Tibial artery (tissue), 4 donors: ENCODE results near the gene CEP20.

ENCODE experiments used
- DNase-seq, 2 donors: peaks; one replicate each; pipeline ENCODE4 v3.0.0-alpha.2; 2019
- H3K27ac ChIP-seq, 2 donors: fragments of 200-600 bp; sonication (generic) in 1 of 2; 1 replicate in 1 of 2; 2 replicates in 1 of 2; pipeline ENCODE4 v1.5.1; 2018 to 2019; ENCODE audit warnings: mild to moderate bottlenecking in 1 of 2
- H3K27me3 ChIP-seq, 2 donors: fragments of 200-600 bp; sonication (generic) in 1 of 2; one replicate each; pipeline versions ENCODE4 v1.5.1 to v1.6.0; 2016 to 2019
- H3K36me3 ChIP-seq, 3 donors: fragments of 200-600 bp; sonication (generic) in 2 of 3; one replicate each; pipeline ENCODE4 v1.5.1; 2016 to 2019; ENCODE audit warnings: mild to moderate bottlenecking in 2 of 3
- H3K4me1 ChIP-seq, 4 donors: fragments of 200-600 bp; sonication (generic) in 2 of 4; 1 replicate in 3 of 4; 2 replicates in 1 of 4; pipeline ENCODE4 v1.5.1; 2016 to 2019
- H3K4me3 ChIP-seq, 2 donors: fragments of 200-600 bp; sonication (generic) in 1 of 2; 1 replicate in 1 of 2; 2 replicates in 1 of 2; pipeline ENCODE4 v1.5.1; 2018 to 2019; ENCODE audit warnings: mild to moderate bottlenecking in 2 of 2
- H3K9me3 ChIP-seq, 3 donors: fragments of 200-600 bp; sonication (generic) in 1 of 3; one replicate each; pipeline ENCODE4 v1.5.1; 2016 to 2019
- intact Hi-C: fragments of 100-400 bp; cut with DNase I; formaldehyde crosslinking; loops from one replicate; pipeline ENCODE4 v1.15.0; 2023; ENCODE audit warnings: low total_unique reads
- TF ChIP-seq, protein P1 (sequence below), 2 experiments: fragments of 200-600 bp in 1 of 2; fragments of 450-650 bp in 1 of 2; IDR thresholded peaks; one replicate each; pipeline ENCODE4 v1.5.1; 2017 to 2019; ENCODE audit warnings: antibody characterized with exemption in 2 of 2, mild to moderate bottlenecking in 1 of 2, moderate library complexity in 1 of 2

Gene CEP20

DNA sequence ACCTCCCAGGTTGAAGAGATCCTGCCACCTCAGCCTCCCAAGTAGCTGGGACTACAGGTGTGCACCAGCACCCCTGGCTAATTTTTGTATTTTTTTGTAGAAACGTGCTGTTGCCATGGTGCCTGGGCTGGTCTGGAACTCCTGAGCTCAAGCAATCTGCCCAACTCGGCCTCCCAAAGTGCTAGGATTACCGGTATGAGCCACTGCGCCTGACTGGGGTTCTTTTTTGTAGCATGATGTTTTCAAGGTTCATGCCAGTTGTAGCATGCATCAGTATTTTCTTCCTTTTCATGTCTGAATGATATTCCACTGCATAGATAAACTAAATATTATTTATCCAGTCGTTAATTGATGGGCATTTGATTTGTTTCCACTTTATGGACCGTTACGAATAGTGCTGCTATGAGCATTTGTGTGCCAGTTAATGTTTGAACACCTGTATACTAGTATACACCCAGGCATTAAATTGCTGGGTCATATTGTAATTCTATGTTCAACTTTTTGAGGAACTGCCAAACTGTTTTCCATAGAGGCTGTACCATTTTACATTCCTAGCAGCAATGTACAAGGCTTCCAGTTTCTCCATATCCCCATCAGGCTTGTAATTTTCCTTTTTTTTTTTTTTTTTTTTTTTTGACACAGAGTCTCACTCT is 24.8 kb upstream of the CEP20 start:
- H3K4me3 ChIP-seq = no peak overlapping the region
- TF ChIP-seq, protein P1, sequence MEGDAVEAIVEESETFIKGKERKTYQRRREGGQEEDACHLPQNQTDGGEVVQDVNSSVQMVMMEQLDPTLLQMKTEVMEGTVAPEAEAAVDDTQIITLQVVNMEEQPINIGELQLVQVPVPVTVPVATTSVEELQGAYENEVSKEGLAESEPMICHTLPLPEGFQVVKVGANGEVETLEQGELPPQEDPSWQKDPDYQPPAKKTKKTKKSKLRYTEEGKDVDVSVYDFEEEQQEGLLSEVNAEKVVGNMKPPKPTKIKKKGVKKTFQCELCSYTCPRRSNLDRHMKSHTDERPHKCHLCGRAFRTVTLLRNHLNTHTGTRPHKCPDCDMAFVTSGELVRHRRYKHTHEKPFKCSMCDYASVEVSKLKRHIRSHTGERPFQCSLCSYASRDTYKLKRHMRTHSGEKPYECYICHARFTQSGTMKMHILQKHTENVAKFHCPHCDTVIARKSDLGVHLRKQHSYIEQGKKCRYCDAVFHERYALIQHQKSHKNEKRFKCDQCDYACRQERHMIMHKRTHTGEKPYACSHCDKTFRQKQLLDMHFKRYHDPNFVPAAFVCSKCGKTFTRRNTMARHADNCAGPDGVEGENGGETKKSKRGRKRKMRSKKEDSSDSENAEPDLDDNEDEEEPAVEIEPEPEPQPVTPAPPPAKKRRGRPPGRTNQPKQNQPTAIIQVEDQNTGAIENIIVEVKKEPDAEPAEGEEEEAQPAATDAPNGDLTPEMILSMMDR (IDR thresholded peaks at IDR 0.05) = no peak
- no peaks in the 10 kb centered on the region for H3K36me3 ChIP-seq
- no peaks in the 10 kb centered on the region for H3K27me3 ChIP-seq
- DNase-seq = no peak
- no peak overlapping the region for H3K27ac ChIP-seq
- no peaks in the 10 kb centered on the region for H3K4me1 ChIP-seq
- intact Hi-C loops = no loop called here
- no peaks in the 10 kb centered on the region for H3K9me3 ChIP-seq

DNA sequence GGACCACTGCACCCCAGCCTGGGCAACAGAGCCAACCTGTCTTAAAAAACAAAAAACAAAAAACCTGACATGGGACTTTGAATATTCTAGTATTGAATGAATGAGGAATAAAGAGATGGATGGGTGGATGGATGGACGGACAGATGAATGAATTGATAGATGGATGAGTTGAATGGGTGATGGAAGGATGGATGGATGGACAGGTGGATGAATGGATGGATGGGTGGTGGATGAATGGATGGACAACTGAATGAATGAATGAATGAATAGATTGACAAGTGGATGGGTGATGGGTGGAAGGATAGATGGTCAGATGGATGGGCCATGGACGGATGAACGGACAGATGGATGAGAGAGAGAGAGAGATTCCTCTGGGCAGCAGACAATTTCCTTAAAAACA is 22.8 kb upstream of the CEP20 start:
- Histone ChIP-seq H3K36me3 (no peaks in the 10 kb centered on the region), H3K4me3 (no peak overlapping the region), H3K27ac (no peak overlapping the region), H3K9me3 (no peaks in the 10 kb centered on the region), H3K4me1 (no peaks in the 10 kb centered on the region), H3K27me3 (no peaks in the 10 kb centered on the region)
- TF ChIP-seq, protein P1 (IDR thresholded peaks at IDR 0.05) = no peak
- DNase-seq = no peak
- intact Hi-C loops = no loop called here

DNA sequence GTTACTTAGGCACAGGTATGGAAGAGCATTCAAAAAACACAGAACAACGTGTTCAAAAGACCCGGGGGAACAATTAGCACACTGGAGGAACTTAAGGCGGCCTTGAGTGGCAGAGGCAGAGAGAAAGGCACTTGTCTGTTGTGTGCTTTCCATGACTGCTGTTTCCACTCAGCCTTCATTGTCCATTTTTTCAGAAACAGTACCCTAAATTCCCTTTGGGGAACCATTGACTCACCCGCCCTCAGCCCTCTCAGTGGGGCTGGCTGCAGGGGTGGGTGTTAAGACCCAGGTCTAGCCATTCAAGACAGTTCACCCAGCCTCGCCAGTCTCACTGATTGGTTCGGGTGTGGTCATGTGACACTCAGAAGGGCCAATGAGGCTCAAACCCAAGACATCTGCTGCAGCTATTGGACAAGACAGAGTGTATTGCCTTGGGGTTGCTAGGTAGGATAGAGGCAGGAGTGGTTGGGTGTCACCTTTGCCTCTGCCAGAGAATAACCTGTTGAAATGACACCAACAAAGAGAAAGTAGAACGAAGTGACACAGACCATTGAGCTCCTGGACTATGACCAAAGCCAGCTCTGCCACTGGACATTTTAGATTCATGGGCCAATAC is 19.6 kb upstream of the CEP20 start:
- Histone ChIP-seq H3K27ac (no peak overlapping the region), H3K4me3 (no peak overlapping the region), H3K9me3 (no peaks in the 10 kb centered on the region), H3K4me1 (no peaks in the 10 kb centered on the region), H3K27me3 (no peaks in the 10 kb centered on the region), H3K36me3 (no peaks in the 10 kb centered on the region)
- TF ChIP-seq, protein P1 (IDR thresholded peaks at IDR 0.05) = no peak
- intact Hi-C loops = no loop called here
- DNase-seq = no peak

DNA sequence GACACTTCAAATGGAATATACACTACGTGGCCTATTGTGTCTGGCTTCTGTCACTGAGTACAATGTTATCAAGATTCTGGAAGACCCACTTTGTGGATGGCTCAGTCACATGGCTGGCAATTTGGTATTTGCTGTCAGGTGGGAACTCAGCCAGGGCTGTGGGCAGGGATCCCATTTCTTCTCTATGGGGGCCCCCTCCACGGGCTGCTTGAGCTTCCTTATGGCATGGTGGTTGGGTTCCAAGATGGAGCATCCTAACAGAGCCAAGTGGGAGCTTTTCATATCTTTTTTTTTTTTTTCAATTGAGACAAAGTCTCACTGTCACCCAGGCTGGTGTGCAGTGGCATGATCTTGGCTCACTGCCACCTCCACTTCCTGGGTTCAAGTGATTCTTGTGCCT is 18.0 kb upstream of the CEP20 start:
- no peaks in the 10 kb centered on the region for H3K4me1 ChIP-seq
- TF ChIP-seq, protein P1 (IDR thresholded peaks at IDR 0.05) = no peak
- no peaks in the 10 kb centered on the region for H3K27me3 ChIP-seq
- H3K36me3 ChIP-seq = no peaks in the 10 kb centered on the region
- H3K27ac ChIP-seq = no peak overlapping the region
- no peak for DNase-seq
- intact Hi-C loops = no loop called here
- no peak overlapping the region for H3K4me3 ChIP-seq
- no peaks in the 10 kb centered on the region for H3K9me3 ChIP-seq

DNA sequence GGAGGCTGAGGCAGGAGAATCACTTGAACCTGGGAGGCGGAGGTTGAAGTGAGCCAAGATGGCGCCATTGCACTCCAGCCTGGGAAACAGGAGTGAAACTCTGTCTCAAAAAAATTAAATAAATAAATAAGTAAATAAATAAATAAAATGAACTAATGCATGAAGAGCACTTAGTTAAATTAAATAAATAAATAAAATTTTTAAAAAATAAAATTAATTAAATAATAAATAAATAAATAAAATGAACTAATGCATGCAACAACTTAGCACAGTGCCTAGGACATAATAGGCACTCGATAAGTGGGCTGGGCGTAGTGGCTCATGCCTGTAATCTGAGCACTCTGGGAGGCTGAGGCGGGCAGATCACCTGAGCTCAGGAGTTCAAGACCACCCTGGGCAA is 15.6 kb upstream of the CEP20 start:
- no peak overlapping the region for H3K27ac ChIP-seq
- intact Hi-C loops = no loop called here
- H3K9me3 ChIP-seq = no peaks in the 10 kb centered on the region
- H3K27me3 ChIP-seq = no peaks in the 10 kb centered on the region
- no peaks in the 10 kb centered on the region for H3K4me1 ChIP-seq
- H3K4me3 ChIP-seq = no peak overlapping the region
- H3K36me3 ChIP-seq = no peaks in the 10 kb centered on the region
- DNase-seq = no peak
- TF ChIP-seq, protein P1 (IDR thresholded peaks at IDR 0.05) = no peak
